Subcutaneous adipose tissue (tissue), 4 donors: Measurements from ENCODE around the gene BET1. TPM values are rescaled to one million over a fixed set of nuclear protein-coding genes. Genes with fewer than 3 reads are reported as not detected.

ENCODE experiments used
- CTCF ChIP-seq: fragments of 450-650 bp; IDR thresholded peaks from one replicate; pipeline ENCODE4 v1.5.1; 2016; ENCODE audit warnings: low read depth, mild to moderate bottlenecking, control low read depth, antibody characterized with exemption, moderate library complexity
- total RNA-seq, 4 donors: library from RNA; depleted of rRNA; stranded (reverse); fragments of >200 nt; gene quantifications; one replicate each; pipeline ENCODE4 v1.1.0, GENCODE V29; 2016

The BET1 gene
- total RNA-seq, 4 donors from 2014 or later: 23.3 to 46.5 (median 24.4) TPM

GRCh38 chr7:93958216-93958615, 45.9 kb downstream of the BET1 start:
- no peak for TF ChIP-seq CTCF

GRCh38 chr7:93957767-93958166, 46.4 kb downstream of the BET1 start:
- no peak for TF ChIP-seq CTCF

- no peak for TF ChIP-seq CTCF
Measured at GRCh38 chr7:93955304-93955703, 48.9 kb downstream of the BET1 start.

- TF ChIP-seq CTCF: no peak
Measured at GRCh38 chr7:93949423-93949822, 54.7 kb downstream of the BET1 start.

GRCh38 chr7:93948873-93949272, 55.3 kb downstream of the BET1 start:
- TF ChIP-seq CTCF: no peak

GRCh38 chr7:93948106-93948505, 56.0 kb downstream of the BET1 start:
- TF ChIP-seq CTCF: no peak

- TF ChIP-seq CTCF: no peak
Measured at GRCh38 chr7:93945756-93946535, 58.2 kb downstream of the BET1 start.
